Activated T-helper 17 cell treated with anti-CD3 and anti-CD28 coated beads, Interleukin-2, amount 50 U/mL, for 72 hours (primary cell): ENCODE data around the gene COG5. TPM values are rescaled to one million over a fixed set of nuclear protein-coding genes. Genes with fewer than 3 reads are reported as not detected.

ENCODE experiments used
- ATAC-seq: fragments of 150-1000 bp; cut with Tn5 transposase; replicated peaks from 2 replicates; pipeline ENCODE4 v1.10.0; 2021; ENCODE audit warnings: mild to moderate bottlenecking, moderate library complexity
- H3K27ac Mint-ChIP-seq: one replicate; pipeline ENCODE4 v1.8.0; 2022; ENCODE audit warnings: mixed read lengths
- H3K27me3 Mint-ChIP-seq: one replicate; pipeline ENCODE4 v1.8.0; 2022; ENCODE audit warnings: mixed read lengths
- H3K36me3 Mint-ChIP-seq: one replicate; pipeline ENCODE4 v1.8.0; 2022; ENCODE audit warnings: low read depth, mild to moderate bottlenecking, mixed read lengths
- H3K4me1 Mint-ChIP-seq: one replicate; pipeline ENCODE4 v1.8.0; 2022; ENCODE audit warnings: mixed read lengths
- H3K4me3 Mint-ChIP-seq: one replicate; pipeline ENCODE4 v1.8.0; 2022; ENCODE audit warnings: mild to moderate bottlenecking, mixed read lengths
- H3K9me3 Mint-ChIP-seq: one replicate; pipeline ENCODE4 v1.8.0; 2022; ENCODE audit warnings: mixed read lengths
- total RNA-seq, 2 donors: library from RNA; stranded (reverse); gene quantifications; one replicate each; pipeline ENCODE4 v1.2.3, GENCODE V29; 2022

Gene COG5
- total RNA-seq, 2 donors from 2014 or later = 33.7 to 36.3 TPM

DNA sequence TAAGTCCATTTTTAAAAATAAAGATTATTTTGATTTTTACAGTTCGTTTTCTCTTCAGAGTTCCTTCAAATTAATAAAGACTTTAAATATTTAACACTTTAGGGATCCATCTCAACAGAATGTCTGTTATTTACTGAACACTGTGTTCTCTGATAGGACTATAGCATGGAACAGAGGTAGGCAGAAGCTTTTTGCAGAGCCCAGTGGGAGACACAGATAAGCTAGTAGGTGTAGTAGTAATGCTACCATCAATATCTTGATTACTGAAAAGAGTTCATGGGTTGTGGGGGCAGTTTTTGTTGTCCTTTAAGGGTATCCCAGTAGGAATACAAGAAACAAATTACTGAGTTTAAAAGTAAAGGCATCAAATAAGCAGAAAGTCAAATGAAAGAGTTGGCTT is 254.4 kb downstream of the COG5 start:
- Mint-ChIP-seq H3K27ac (no peak overlapping the region), H3K27me3 (no peaks in the 10 kb centered on the region), H3K4me1 (peaks cover 6% of the 10 kb centered on the region), H3K36me3 (peaks cover 22% of the 10 kb centered on the region), H3K9me3 (peaks cover 5% of the 10 kb centered on the region), H3K4me3 (no peak overlapping the region)
- no peak for ATAC-seq

DNA sequence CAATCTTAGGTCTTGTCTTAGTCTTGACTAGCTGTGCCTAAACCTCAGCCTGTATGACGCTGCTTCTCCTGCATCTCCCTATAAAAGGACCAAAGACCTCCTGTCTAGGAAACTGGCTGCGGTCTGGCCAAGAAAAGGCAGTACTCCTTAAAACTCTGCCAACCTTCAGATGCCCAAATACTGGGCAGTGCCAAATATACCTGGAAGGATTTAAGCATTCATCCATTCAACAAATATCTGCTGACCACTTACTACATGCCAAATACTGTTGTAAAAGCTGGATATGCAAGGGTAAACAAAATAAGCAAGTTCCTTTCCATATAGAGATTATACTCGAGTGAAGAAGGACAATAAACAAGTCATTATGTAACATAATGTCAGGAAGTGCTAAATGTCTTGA is 259.1 kb downstream of the COG5 start:
- Mint-ChIP-seq H3K9me3 (peaks cover 5% of the 10 kb centered on the region), H3K36me3 (peaks cover 10% of the 10 kb centered on the region), H3K27ac (no peak overlapping the region), H3K27me3 (no peaks in the 10 kb centered on the region), H3K4me1 (no peaks in the 10 kb centered on the region), H3K4me3 (no peak overlapping the region)
- ATAC-seq = no peak

DNA sequence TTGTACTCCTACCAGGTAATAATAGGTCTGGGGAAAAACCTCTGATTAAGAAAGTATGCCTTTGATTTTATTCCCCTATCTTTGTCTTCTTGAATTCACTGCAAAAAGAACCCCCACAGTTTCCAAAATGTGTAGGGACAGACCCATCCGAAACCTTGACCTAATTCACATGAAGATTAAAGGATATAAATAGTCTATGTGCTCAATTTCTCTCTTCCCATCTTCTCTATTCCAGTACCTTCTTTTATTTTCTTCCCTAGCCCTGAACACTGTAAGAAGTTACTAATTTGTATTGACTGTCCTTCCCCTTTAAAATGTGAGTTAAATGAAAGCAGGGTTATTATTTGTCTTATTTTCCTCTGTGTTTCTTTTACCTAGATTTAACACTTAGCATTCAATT is 259.7 kb downstream of the COG5 start:
- Mint-ChIP-seq H3K4me3 (no peak overlapping the region), H3K9me3 (peaks cover 5% of the 10 kb centered on the region), H3K27me3 (no peaks in the 10 kb centered on the region), H3K4me1 (no peaks in the 10 kb centered on the region), H3K36me3 (peaks cover 10% of the 10 kb centered on the region), H3K27ac (no peak overlapping the region)
- ATAC-seq = no peak

DNA sequence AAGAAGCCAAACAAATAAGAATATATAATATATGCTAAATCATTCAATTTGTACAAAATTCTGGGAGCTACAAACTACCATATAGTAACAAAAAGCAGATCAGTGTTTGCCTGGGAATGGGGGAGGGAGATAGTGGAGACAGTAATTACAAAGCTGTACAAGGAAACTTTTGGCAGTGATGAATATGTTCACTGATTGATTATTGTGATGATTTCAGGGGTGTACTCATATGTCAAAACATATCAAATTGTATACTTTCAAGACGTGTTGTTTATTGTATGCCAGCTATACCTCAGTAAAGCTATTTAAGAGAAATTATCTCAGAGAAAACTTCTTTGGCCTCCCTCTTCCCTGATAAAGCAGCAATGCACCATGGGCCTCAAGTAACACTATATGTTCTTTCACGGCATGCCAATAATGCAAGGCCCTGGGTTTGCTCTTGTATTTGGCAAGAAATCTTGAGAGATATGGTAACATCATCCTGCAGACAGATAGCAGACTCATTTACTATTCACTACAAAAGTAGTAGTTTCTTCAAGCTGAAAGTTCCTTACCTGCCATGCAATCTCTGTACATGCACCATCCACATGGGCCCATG is 261.4 kb downstream of the COG5 start:
- ATAC-seq = no peak

DNA sequence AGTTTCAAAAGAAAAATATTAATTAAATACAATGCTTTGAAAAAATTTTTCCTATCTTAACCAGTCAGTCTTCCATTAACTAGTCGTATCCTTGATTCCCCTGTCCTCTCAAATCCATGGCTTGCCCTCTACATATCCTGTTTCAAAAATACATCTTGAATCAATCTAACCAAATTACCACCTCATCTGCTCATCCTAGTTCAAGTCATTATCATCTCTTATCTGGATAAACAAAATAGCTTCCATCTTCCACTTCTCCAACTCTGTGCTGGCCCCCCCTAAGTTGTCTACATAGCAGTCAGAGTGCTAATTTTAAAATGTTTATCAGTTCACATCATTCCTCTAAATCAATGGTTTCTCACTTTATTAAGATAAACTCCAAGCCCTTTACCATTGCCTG is 269.5 kb downstream of the COG5 start:
- Mint-ChIP-seq H3K27me3 (no peaks in the 10 kb centered on the region), H3K4me1 (no peaks in the 10 kb centered on the region), H3K9me3 (no peaks in the 10 kb centered on the region), H3K4me3 (no peak overlapping the region), H3K27ac (no peak overlapping the region), H3K36me3 (peaks cover 48% of the 10 kb centered on the region)
- no peak for ATAC-seq

More for the DNA sequence above, 261.4 kb downstream of the COG5 start:
- Mint-ChIP-seq H3K36me3 (peaks cover 19% of the 10 kb centered on the region), H3K27me3 (no peaks in the 10 kb centered on the region), H3K27ac (no peak overlapping the region), H3K9me3 (peaks cover 5% of the 10 kb centered on the region), H3K4me1 (no peaks in the 10 kb centered on the region), H3K4me3 (no peak overlapping the region)

DNA sequence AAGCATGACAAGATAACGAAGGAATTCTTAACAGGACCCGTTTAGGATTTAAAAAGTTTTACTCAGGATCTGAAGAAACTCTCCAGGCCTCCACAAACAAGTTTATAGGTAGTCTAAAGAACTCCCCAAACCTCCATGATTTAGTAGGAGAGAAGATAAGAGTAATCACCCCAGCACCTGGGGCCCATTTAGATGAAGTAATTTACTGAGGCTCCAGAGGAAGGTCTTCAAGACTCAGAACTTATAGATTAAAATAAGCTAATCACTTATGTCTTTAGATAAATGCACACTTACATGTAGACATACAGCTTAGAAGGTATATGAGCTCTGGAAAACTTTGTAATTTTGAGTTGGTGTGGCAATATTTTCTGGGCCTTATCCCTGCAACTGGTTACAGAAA is 271.1 kb downstream of the COG5 start:
- H3K4me1 Mint-ChIP-seq = no peaks in the 10 kb centered on the region
- no peaks in the 10 kb centered on the region for H3K27me3 Mint-ChIP-seq
- ATAC-seq = no peak
- H3K4me3 Mint-ChIP-seq = no peak overlapping the region
- no peak overlapping the region for H3K27ac Mint-ChIP-seq
- H3K36me3 Mint-ChIP-seq = peaks cover 47% of the 10 kb centered on the region
- no peaks in the 10 kb centered on the region for H3K9me3 Mint-ChIP-seq

DNA sequence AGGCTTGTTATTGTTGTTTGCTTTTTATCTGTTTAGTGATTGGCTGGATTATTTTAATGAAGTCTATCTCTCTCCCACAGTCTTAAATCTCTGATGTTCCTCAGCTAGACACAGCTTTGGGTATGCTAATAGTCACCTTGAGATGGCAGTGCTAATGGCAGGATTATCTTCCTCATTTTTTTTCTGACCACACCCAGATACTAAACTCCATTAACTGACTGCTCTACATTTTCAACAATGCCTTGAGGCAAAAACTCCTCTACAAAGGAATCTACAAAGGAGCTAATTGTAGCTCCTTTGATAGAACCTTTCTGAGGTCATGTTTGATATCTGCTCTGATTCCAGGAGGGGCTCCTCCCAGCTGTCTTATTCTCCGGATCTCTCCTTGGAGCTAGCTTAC is 272.3 kb downstream of the COG5 start:
- H3K36me3 Mint-ChIP-seq = peaks cover 44% of the 10 kb centered on the region
- no peaks in the 10 kb centered on the region for H3K27me3 Mint-ChIP-seq
- ATAC-seq = no peak

DNA sequence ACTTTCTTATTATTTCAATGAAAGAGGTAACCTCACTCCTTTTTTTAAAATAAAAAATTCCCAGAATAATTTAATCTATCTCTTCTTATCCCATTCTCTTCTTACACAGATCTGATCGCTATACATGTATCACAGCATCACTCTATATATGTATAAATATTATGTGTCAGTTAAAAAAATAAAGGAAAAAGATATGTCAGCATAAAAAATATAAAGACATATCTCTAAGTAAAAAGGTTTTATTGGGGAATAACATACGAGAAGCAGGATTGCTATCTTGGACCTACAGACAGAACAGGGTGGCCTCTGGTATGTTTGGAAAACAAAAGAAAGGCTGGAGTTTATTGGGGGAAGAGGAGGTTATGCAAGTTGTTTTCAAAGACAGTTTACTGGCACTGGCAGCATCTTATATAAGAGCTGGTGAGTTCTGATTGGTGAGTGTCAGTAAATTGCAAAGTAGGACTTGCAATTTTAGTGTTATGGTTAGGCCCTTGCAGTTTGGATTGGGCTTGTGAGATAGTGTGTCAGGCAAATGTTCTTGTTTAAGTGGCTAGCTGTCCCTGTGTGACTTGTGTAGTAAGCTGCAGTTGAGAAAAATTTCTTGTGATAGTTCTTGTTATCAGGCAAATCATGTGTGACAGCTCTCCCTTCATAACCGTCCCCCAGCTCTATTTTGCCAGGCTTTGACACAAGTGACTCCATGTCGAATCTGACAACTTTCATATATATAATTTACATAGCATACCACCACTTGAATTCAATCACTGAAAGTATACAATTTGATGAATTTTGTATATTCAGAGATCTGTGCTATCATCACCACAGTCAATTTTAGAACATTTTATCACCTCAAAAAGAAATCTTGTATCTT is 276.7 kb downstream of the COG5 start:
- no peak overlapping the region for H3K27ac Mint-ChIP-seq
- no peak overlapping the region for H3K4me3 Mint-ChIP-seq
- no peaks in the 10 kb centered on the region for H3K4me1 Mint-ChIP-seq
- no peaks in the 10 kb centered on the region for H3K9me3 Mint-ChIP-seq
- H3K27me3 Mint-ChIP-seq = no peaks in the 10 kb centered on the region
- H3K36me3 Mint-ChIP-seq = peaks cover 49% of the 10 kb centered on the region
- ATAC-seq = no peak

More for the DNA sequence above, 272.3 kb downstream of the COG5 start:
- Mint-ChIP-seq H3K9me3 (no peaks in the 10 kb centered on the region), H3K4me1 (no peaks in the 10 kb centered on the region), H3K27ac (no peak overlapping the region), H3K4me3 (no peak overlapping the region)

DNA sequence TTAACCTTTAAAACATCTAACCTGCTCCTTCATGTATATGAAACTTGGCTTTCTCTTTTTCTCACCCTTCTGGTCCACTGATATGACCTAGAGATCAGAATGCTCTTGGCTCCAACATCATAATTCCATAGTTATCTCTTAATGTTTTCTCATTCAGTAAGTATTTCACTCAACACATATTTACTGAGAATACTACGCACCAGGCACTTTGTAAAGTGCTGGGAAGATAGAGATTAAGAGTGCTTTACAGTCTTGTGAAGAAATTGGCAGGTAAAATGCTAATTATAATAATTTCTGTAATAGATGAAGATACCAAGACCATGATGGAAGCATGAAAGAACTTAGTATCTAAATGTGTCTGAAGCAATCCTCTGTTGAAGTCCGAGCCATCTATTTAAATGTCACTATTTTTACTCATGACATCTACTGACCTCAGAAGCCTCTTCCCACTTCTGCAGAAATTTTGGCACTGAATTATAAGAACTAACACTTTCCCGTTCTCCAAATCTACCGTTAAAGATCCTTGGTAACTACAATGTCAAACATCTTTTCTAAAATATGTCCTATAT is 278.7 kb downstream of the COG5 start:
- Mint-ChIP-seq H3K9me3 (no peaks in the 10 kb centered on the region), H3K27ac (no peak overlapping the region), H3K36me3 (peaks cover 41% of the 10 kb centered on the region), H3K4me3 (no peak overlapping the region), H3K27me3 (no peaks in the 10 kb centered on the region), H3K4me1 (no peaks in the 10 kb centered on the region)
- ATAC-seq = no peak

DNA sequence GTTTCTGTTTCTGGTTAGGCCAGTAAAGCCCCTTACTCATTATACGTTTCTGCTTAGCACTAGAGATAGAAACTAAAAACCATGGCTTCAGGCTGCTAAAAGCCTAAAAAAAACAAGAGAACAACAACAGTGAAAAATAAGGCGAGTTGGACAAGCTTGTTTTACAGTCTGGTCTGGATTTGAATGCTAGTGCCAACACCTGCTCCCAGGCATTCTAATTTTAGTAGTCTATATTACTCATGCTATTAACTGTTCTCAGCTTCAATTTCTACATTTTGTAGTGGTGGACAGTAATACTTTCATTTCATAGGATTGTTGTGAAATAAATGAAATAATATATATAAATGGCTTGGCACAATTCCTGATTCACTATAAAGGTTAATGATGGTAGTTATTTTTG is 286.4 kb downstream of the COG5 start:
- ATAC-seq = no peak
- no peaks in the 10 kb centered on the region for H3K27me3 Mint-ChIP-seq
- no peaks in the 10 kb centered on the region for H3K4me1 Mint-ChIP-seq
- H3K9me3 Mint-ChIP-seq = no peaks in the 10 kb centered on the region
- H3K4me3 Mint-ChIP-seq = no peak overlapping the region
- H3K36me3 Mint-ChIP-seq = peaks cover 47% of the 10 kb centered on the region
- no peak overlapping the region for H3K27ac Mint-ChIP-seq

DNA sequence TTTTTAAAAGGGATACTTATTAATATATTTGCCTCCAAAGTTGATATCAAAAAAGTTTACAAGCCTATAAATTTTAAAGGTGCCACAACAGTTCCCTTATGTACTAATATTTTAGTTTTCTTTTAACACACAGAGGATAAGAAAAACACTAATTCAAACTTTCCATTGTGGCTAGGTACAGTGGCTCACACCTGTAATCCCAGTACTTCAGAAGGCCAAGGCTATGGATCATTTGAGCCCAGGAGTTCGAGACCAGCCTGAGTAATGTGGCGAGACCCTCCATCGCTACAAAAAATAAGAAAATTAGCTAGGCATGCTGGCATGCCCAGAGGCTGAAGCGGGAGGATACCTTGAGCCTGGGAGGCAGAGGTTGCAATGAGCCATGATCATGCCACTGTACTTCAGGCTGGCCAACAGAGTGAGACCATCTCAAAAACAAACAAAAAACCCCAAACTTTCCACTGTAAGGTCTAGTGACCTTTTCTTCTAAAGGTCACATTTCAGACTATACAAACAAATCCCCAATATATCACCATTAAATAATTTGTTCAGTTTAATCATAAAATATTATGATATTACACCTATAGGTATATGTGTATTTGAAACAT is 287.4 kb downstream of the COG5 start:
- no peak for ATAC-seq
- Mint-ChIP-seq H3K4me1 (no peaks in the 10 kb centered on the region), H3K27me3 (no peaks in the 10 kb centered on the region), H3K27ac (no peak overlapping the region), H3K4me3 (no peak overlapping the region), H3K9me3 (no peaks in the 10 kb centered on the region), H3K36me3 (peaks cover 44% of the 10 kb centered on the region)

DNA sequence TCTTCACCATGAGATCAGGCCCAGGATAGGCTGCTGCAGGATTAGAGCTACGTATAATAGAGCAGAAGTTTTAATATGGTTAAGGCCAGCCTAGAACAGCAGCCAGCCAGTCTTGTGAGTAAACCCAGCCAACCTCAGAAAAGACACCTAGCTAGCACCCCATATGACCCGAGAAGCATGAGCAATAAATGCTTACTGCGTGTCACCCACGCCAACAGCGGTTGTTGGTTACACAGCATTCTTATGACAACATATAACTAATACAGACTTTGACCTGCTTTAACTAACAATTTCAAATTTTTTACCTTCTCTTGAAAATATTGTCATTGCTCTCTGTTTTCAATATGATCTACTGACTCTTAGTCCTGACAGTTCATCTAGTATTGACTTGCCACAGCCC is 289.2 kb downstream of the COG5 start:
- ATAC-seq = no peak
- peak overlapping the region; percentile 41 for H3K27ac Mint-ChIP-seq
- H3K4me1 Mint-ChIP-seq = no peaks in the 10 kb centered on the region
- no peak overlapping the region for H3K4me3 Mint-ChIP-seq
- H3K9me3 Mint-ChIP-seq = no peaks in the 10 kb centered on the region
- H3K36me3 Mint-ChIP-seq = peaks cover 59% of the 10 kb centered on the region
- H3K27me3 Mint-ChIP-seq = no peaks in the 10 kb centered on the region

DNA sequence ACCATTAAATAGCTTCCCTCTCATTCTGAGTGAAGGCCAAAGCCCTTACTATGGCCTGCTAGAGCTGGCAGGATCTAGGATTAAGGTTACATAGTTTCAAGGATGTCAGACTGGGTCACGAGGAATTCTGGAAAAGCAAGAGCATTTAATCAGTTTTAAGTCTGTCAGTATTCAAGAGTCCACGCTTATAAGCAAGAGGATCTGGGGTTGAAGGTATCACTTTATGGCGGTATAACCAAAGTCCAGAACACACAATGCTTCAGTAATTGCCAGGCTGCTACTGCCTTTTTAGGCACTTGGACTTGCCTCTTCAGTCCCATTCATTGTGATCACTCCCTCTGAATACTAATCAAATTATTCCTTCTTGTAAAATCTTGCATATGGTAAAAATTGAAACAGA is 293.9 kb downstream of the COG5 start:
- H3K36me3 Mint-ChIP-seq = peaks cover 43% of the 10 kb centered on the region
- ATAC-seq = no peak
- no peaks in the 10 kb centered on the region for H3K9me3 Mint-ChIP-seq
- H3K4me3 Mint-ChIP-seq = no peak overlapping the region
- no peaks in the 10 kb centered on the region for H3K27me3 Mint-ChIP-seq
- H3K4me1 Mint-ChIP-seq = no peaks in the 10 kb centered on the region
- no peak overlapping the region for H3K27ac Mint-ChIP-seq

DNA sequence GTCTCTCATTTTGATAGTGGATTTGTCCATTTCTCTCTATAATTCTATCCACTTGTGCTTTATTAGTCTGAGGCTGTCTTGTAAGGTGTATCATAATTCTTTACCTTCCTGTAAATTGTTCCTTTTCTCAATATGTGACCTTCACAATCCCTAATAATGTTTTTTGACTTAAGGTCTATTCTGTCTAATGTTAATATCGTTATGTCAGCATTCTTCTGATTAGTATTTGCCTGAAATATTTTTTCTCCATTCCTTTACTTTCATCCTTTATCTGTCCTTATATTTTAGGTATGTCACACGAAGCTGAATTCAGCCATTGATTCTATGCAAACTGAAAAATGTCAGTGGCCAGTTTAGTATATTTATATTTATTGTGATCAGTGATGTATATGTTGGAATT is 295.1 kb downstream of the COG5 start:
- Mint-ChIP-seq H3K27me3 (no peaks in the 10 kb centered on the region), H3K9me3 (no peaks in the 10 kb centered on the region), H3K4me1 (no peaks in the 10 kb centered on the region), H3K4me3 (no peak overlapping the region), H3K36me3 (peaks cover 36% of the 10 kb centered on the region), H3K27ac (no peak overlapping the region)
- no peak for ATAC-seq

DNA sequence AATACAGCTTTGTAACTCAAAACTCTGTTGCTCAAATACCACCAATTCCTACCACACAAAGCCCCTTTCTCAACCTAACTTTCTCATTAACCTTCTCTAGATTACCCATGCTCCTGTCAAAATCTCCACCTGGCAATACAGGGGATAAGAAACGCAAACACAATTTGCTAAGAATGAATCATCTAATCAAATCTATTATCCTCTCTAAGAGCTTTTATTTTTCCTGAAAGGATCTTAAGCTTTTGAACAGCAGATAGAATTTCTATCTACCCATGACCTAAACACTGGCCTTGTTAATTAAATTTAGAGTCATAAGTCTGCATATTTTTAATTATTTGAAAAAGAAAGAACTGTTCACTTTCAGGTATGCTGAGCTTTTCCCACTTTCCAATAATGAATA is 296.6 kb downstream of the COG5 start:
- Mint-ChIP-seq H3K27me3 (no peaks in the 10 kb centered on the region), H3K4me1 (no peaks in the 10 kb centered on the region), H3K9me3 (no peaks in the 10 kb centered on the region), H3K4me3 (no peak overlapping the region), H3K36me3 (peaks cover 40% of the 10 kb centered on the region), H3K27ac (no peak overlapping the region)
- ATAC-seq = no peak
